LNCaP clone FGC (cell line): ENCODE data around the gene VEGFA.

Source experiments
- DNase-seq: peaks from one replicate; pipeline ENCODE4 v3.0.0-alpha.2; 2011; ENCODE audit warnings: low read depth
- H3K4me3 ChIP-seq: 2 replicates; pipeline ENCODE4 v1.5.1; 2011; ENCODE audit warnings: mild to moderate bottlenecking, low read depth, low read length, control low read depth
- CTCF ChIP-seq: IDR thresholded peaks from 2 replicates; pipeline ENCODE4 v1.5.1; 2012; ENCODE audit warnings: mild to moderate bottlenecking; ENCODE audit not compliant: control insufficient read depth, insufficient read depth; ENCODE audit errors: extremely low read depth

Gene VEGFA

GRCh38 chr6:43786664-43787329, 16.8 kb downstream of the VEGFA start:
- no peak overlapping the region for H3K4me3 ChIP-seq
- DNase-seq: no peak
- TF ChIP-seq CTCF: no peak

- DNase-seq: no peak
- no peak for TF ChIP-seq CTCF
- H3K4me3 ChIP-seq: no peak overlapping the region
Observed at GRCh38 chr6:43788301-43788700, 18.3 kb downstream of the VEGFA start.

GRCh38 chr6:43789447-43789846, 19.4 kb downstream of the VEGFA start:
- no peak for TF ChIP-seq CTCF
- H3K4me3 ChIP-seq: no peak overlapping the region
- DNase-seq: no peak

- DNase-seq: no peak
- no peak for TF ChIP-seq CTCF
- no peak overlapping the region for H3K4me3 ChIP-seq
Observed at GRCh38 chr6:43790031-43790430, 20.0 kb downstream of the VEGFA start.

- TF ChIP-seq CTCF: no peak
- H3K4me3 ChIP-seq: no peak overlapping the region
- no peak for DNase-seq
Observed at GRCh38 chr6:43791745-43792422, 21.9 kb downstream of the VEGFA start.

- H3K4me3 ChIP-seq: no peak overlapping the region
- DNase-seq: no peak
- no peak for TF ChIP-seq CTCF
Observed at GRCh38 chr6:43793154-43793874, 23.3 kb downstream of the VEGFA start.
